GM12878 (cell line): Measurements from ENCODE around the gene SNX30. TPM values are rescaled to one million over a fixed set of nuclear protein-coding genes. Genes with fewer than 3 reads are reported as not detected.

Experiments
- ATAC-seq: fragments of 200-7000 bp; cut with Tn5 transposase; 3 replicates; pipeline ENCODE4 v1.9.1; 2020; ENCODE audit warnings: mild to moderate bottlenecking, moderate library complexity
- BruUV-seq: library from RNA; stranded (reverse); fragments of 400-500 nt; replicated peaks from 2 replicates; lab custom pipeline; 2021; lab: Mats Ljungman, UMichigan
- CTCF ChIA-PET: fragments of 300-600 bp; sonication (Branson Sonifier 250); formaldehyde crosslinking; extraction: SDS; loops from one replicate; lab custom pipeline; 2021; ENCODE audit warnings: inconsistent platforms; lab: Yijun Ruan, JAX
- POLR2A ChIA-PET: fragments of 350-600 bp; formaldehyde crosslinking; extraction: SDS; loops from one replicate; lab custom pipeline; 2021; ENCODE audit warnings: inconsistent platforms; lab: Charles Lee
- RAD21 ChIA-PET: fragments of 300-600 bp; sonication (Branson Sonifier 250); formaldehyde crosslinking; loops from one replicate; lab custom pipeline; 2023; ENCODE audit warnings: antibody characterized with exemption; ENCODE audit not compliant: unreplicated experiment; lab: Charles Lee
- SMC1A ChIA-PET: fragments of 300-600 bp; sonication (Branson Sonifier 250); formaldehyde crosslinking; loops from one replicate; lab custom pipeline; 2023; ENCODE audit not compliant: unreplicated experiment, uncharacterized antibody; lab: Charles Lee
- DNase-seq: peaks from one replicate; pipeline ENCODE4 v3.0.0-alpha.2; 2011; ENCODE audit warnings: low read depth, low spot score
- FAIRE-seq: peaks from 3 replicates; lab custom pipeline; 2011; peaks lifted over from hg19 to GRCh38; lab: Jason Lieb, UNC
- H2AFZ ChIP-seq: 2 replicates; pipeline ENCODE4 v1.6.0; 2011; ENCODE audit warnings: low read depth, low read length, control low read depth; ENCODE audit not compliant: control insufficient read depth
- H3K27ac ChIP-seq: 2 replicates; pipeline ENCODE4 v1.5.1; 2011; ENCODE audit warnings: control low read depth; ENCODE audit not compliant: control insufficient read depth, insufficient read depth
- H3K27me3 ChIP-seq, 2 experiments: replicated peaks in 1 of 2; 2 replicates each; pipeline versions ENCODE4 v1.6.0 to v1.6.1; 2011; ENCODE audit warnings: low read length in 1 of 2; ENCODE audit not compliant: control insufficient read depth in 2 of 2, insufficient read depth in 2 of 2
- H3K36me3 ChIP-seq, 2 experiments: 2 replicates each; pipeline ENCODE4 v1.5.1; 2011; ENCODE audit warnings: low read length in 1 of 2; ENCODE audit not compliant: control insufficient read depth in 2 of 2, insufficient read depth in 2 of 2
- H3K4me1 ChIP-seq: 2 replicates; pipeline ENCODE4 v1.6.1; 2011; ENCODE audit warnings: mild to moderate bottlenecking, low read length, moderate library complexity, mixed read lengths; ENCODE audit not compliant: control insufficient read depth, insufficient read depth
- H3K4me2 ChIP-seq: 2 replicates; pipeline ENCODE4 v1.6.0; 2011; ENCODE audit warnings: control low read depth; ENCODE audit not compliant: control insufficient read depth, insufficient read depth
- H3K4me3 ChIP-seq: fragments of 200-600 bp; sonication (generic); 2 replicates; pipeline ENCODE4 v1.5.1; 2016
- H3K79me2 ChIP-seq: 2 replicates; pipeline ENCODE4 v1.6.0; 2011; ENCODE audit warnings: low read length; ENCODE audit not compliant: control insufficient read depth, insufficient read depth
- H3K9ac ChIP-seq: 2 replicates; pipeline ENCODE4 v1.8.0; 2011; ENCODE audit warnings: low read length, control low read depth, mixed read lengths; ENCODE audit not compliant: control insufficient read depth, insufficient read depth
- H3K9me3 ChIP-seq: replicated peaks from 3 replicates; pipeline ENCODE4 v1.5.1; 2011; ENCODE audit warnings: mild to moderate bottlenecking, low read length; ENCODE audit not compliant: control insufficient read depth, insufficient read depth
- H4K20me1 ChIP-seq: 2 replicates; pipeline ENCODE4 v1.6.0; 2011; ENCODE audit not compliant: control insufficient read depth, insufficient read depth
- BCL3 ChIP-seq: IDR thresholded peaks from 2 replicates; pipeline ENCODE4 v1.6.1; 2011; ENCODE audit warnings: borderline replicate concordance, low read depth, mild to moderate bottlenecking, moderate library complexity, low read length; ENCODE audit not compliant: insufficient read depth, poor library complexity, severe bottlenecking
- CBX5 ChIP-seq: sonication (generic); IDR thresholded peaks from 2 replicates; pipeline ENCODE4 v1.6.1; 2016; ENCODE audit warnings: low read depth, moderate library complexity, mild to moderate bottlenecking, inconsistent platforms
- EED ChIP-seq: sonication (generic); IDR thresholded peaks from 2 replicates; pipeline ENCODE4 v1.6.1; 2016; ENCODE audit warnings: antibody characterized with exemption, low read depth
- EGR1 ChIP-seq, 2 experiments: IDR thresholded peaks; 1 replicate in 1 of 2; 2 replicates in 1 of 2; pipeline ENCODE4 v1.6.1; 2011 to 2012; ENCODE audit warnings: low read depth in 2 of 2, low read length in 2 of 2, borderline replicate concordance in 1 of 2, mild to moderate bottlenecking in 1 of 2, moderate library complexity in 1 of 2
- NFYB ChIP-seq: IDR thresholded peaks from 2 replicates; pipeline ENCODE4 v1.6.1; 2011; ENCODE audit warnings: low read depth, mild to moderate bottlenecking, low read length, improper control_type of control experiment, moderate library complexity; ENCODE audit not compliant: insufficient read depth
- RCOR1 ChIP-seq: conservative IDR thresholded peaks from 2 replicates; pipeline ENCODE4 v1.6.1; 2012; ENCODE audit warnings: low read depth, low read length, improper control_type of control experiment
- SMAD5 ChIP-seq: IDR thresholded peaks from 2 replicates; pipeline ENCODE4 v1.6.1; 2016; ENCODE audit warnings: antibody characterized with exemption, low read depth
- SPI1 ChIP-seq: IDR thresholded peaks from 2 replicates; pipeline ENCODE4 v1.6.1; 2011; ENCODE audit warnings: low read depth, mild to moderate bottlenecking, low read length, moderate library complexity, borderline replicate concordance; ENCODE audit not compliant: insufficient read depth
- STAT3 ChIP-seq: IDR thresholded peaks from 2 replicates; pipeline ENCODE4 v1.6.1; 2011; ENCODE audit warnings: low read depth, low read length, improper control_type of control experiment
- ZNF24 ChIP-seq: fragments of 450-650 bp; IDR thresholded peaks from 2 replicates; pipeline ENCODE4 v1.6.1; 2017; ENCODE audit warnings: antibody characterized with exemption, mild to moderate bottlenecking
- WGBS: methylation state at CpG from one replicate; pipeline ENCODE4 v1.1.6; 2016; ENCODE audit warnings: low lambda C conversion rate; ENCODE audit not compliant: insufficient replicate concordance, insufficient coverage; ENCODE audit errors: missing lambda C conversion rate; 5-methylcytosine and 5-hydroxymethylcytosine counted together
- in situ Hi-C: fragments of 300-500 bp; cut with MboI; formaldehyde crosslinking; loops from 9 replicates; pipeline ENCODE4 v1.14.3; 2018; ENCODE audit warnings: mixed read lengths
- intact Hi-C: fragments of 100-400 bp; cut with micrococcal nuclease; formaldehyde crosslinking; loops from one replicate; pipeline ENCODE4 v1.14.2; 2022; ENCODE audit not compliant: unreplicated experiment
- polyA plus RNA-seq, 11 experiments: library from polyadenylated mRNA; depleted of rRNA in 4 of 11; unstranded in 6 of 11; stranded (reverse) in 5 of 11; fragments of >200 nt; fragmentation: Nextera tagmentation in 4 of 11; fragmentation: Illumina TruSeq in 1 of 11; extraction: Ambion mirVana in 4 of 11; extraction: Trizol in 1 of 11; gene quantifications; 1 replicate in 1 of 11; 2 replicates in 10 of 11; pipeline versions ENCODE4 v1.2.1 to v1.2.3, GENCODE V29; 2011 to 2016; ENCODE audit warnings: inconsistent platforms in 2 of 11, missing spikeins in 2 of 11, low read depth in 1 of 11
- total RNA-seq, 4 experiments: library from RNA; depleted of rRNA in 3 of 4; stranded (reverse); fragments of >200 nt in 3 of 4; fragmentation: Illumina TruSeq in 1 of 4; extraction: Trizol in 1 of 4; gene quantifications; 2 replicates each; pipeline versions ENCODE4 v1.2.1 to v1.2.3, GENCODE V29; 2013 to 2021
- TF ChIP-seq, protein P1 (sequence below): IDR thresholded peaks from 2 replicates; pipeline ENCODE4 v1.6.1; 2011; ENCODE audit warnings: mild to moderate bottlenecking, low read depth, low read length, moderate library complexity; ENCODE audit not compliant: insufficient replicate concordance
- TF ChIP-seq, protein P2 (sequence below): fragments of 150-350 bp; IDR thresholded peaks from 2 replicates; pipeline ENCODE4 v1.6.1; 2014; ENCODE audit warnings: mild to moderate bottlenecking, low read depth, low read length

SNX30 gene
- total and polyA plus RNA-seq, 10 of the 15 experiments (the other 5 are each of a cell fraction or from before 2014, with no cell fraction given) = 0.53 to 4.0 (median 1.5) TPM

DNA sequence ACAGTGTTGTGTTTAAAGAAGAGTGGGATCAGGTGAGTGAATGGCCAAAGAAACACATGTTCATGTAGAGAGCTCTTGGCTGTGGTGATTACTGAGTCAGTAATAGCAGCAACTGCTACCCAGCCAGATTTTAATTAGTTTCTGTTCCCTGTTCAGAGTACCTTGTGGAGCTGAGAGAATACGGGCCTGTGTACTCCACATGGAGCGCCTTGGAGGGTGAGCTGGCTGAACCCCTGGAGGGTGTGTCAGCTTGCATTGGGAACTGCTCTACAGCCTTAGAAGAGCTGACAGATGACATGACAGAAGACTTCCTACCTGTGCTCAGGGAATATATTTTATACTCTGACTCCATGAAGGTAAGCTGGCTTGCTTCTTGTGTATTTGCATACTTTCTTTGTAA, 87.8 kb downstream of the SNX30 start:
- FAIRE-seq = no peak
- no peak overlapping the region for H3K4me2 ChIP-seq
- no peak overlapping the region for H3K27ac ChIP-seq
- TF ChIP-seq ZNF24 (no peak), RCOR1 (no peak)
- no peaks in the 10 kb centered on the region for H3K36me3 ChIP-seq
- CTCF ChIA-PET = interaction anchor here (1.0 to 9.1 kb wide), 3 partner anchors 41 to 274 kb away, joined by 3 to 138 read pairs (median 3); no protein-coding TSS in a partner anchor
- no peaks in the 10 kb centered on the region; the same call in 1 of the 2 replicates for H4K20me1 ChIP-seq
- POLR2A ChIA-PET = interaction anchor here (0.6 kb wide), 1 partner anchor 350 kb away, joined by 4 read pairs; no protein-coding TSS in a partner anchor
- in situ Hi-C loops = no loop called here
- no peak overlapping the region for H3K9ac ChIP-seq
- WGBS = 83% methylated on average over 2 of the region's 2 CpGs
- no peaks in the 10 kb centered on the region for H3K9me3 ChIP-seq
- no peaks in the 10 kb centered on the region; a peak in 1 of 4 replicates for H3K27me3 ChIP-seq
- H3K79me2 ChIP-seq = no peaks in the 10 kb centered on the region
- H3K4me1 ChIP-seq = no peaks in the 10 kb centered on the region
- RAD21 ChIA-PET = interaction anchor here (1.6 kb wide), 1 partner anchor 65 kb away, joined by 5 read pairs; no protein-coding TSS in a partner anchor
- H3K4me3 ChIP-seq = no peak overlapping the region
- BruUV-seq = no TSS peak
- DNase-seq = no peak
- peak; percentile 36; the same call in 2 of the 3 replicates for ATAC-seq
- SMC1A ChIA-PET = interaction anchor here (1.4 kb wide), 1 partner anchor 64 kb away, joined by 6 read pairs; no protein-coding TSS in a partner anchor
- no peak overlapping the region for H2AFZ ChIP-seq
- intact Hi-C loops = no loop called here

GRCh38 chr9:112839331-112839730, 88.8 kb downstream of the SNX30 start:
- ChIA-PET RAD21 (interaction anchor here (1.6 kb wide), 1 partner anchor 64 kb away, joined by 5 read pairs; no protein-coding TSS in a partner anchor), SMC1A (no interaction called here), POLR2A (no interaction called here), CTCF (interaction anchor here (0.7 to 9.1 kb wide), 3 partner anchors 40 to 161 kb away, joined by 3 to 138 read pairs (median 3); no protein-coding TSS in a partner anchor)
- no peak overlapping the region for H3K4me3 ChIP-seq
- H3K27ac ChIP-seq = no peak overlapping the region
- no peak for ATAC-seq
- no peaks in the 10 kb centered on the region; a peak in 1 of 4 replicates for H3K27me3 ChIP-seq
- H3K4me2 ChIP-seq = no peak overlapping the region
- no peaks in the 10 kb centered on the region for H3K36me3 ChIP-seq
- no peak for FAIRE-seq
- no peaks in the 10 kb centered on the region for H3K9me3 ChIP-seq
- no peaks in the 10 kb centered on the region for H3K79me2 ChIP-seq
- WGBS = 72% methylated on average over 8 of the region's 8 CpGs
- in situ Hi-C loops (no loop called here), intact Hi-C loops (no loop called here)
- H3K4me1 ChIP-seq = no peaks in the 10 kb centered on the region
- no TSS peak for BruUV-seq
- H4K20me1 ChIP-seq = no peaks in the 10 kb centered on the region; the same call in 1 of the 2 replicates
- DNase-seq = no peak
- no peak overlapping the region for H3K9ac ChIP-seq
- no peak overlapping the region for H2AFZ ChIP-seq
- TF ChIP-seq EED (no peak), SPI1 (no peak), BCL3 (no peak), STAT3 (no peak), CBX5 (no peak), SMAD5 (no peak), EGR1 (IDR thresholded peaks at IDR 0.05; ENCODE audit: borderline replicate concordance in 1 of 2, low read depth in 2 of 2, low read length in 2 of 2) (no peak), ZNF24 (no peak), NFYB (no peak)
- TF ChIP-seq, protein P1, sequence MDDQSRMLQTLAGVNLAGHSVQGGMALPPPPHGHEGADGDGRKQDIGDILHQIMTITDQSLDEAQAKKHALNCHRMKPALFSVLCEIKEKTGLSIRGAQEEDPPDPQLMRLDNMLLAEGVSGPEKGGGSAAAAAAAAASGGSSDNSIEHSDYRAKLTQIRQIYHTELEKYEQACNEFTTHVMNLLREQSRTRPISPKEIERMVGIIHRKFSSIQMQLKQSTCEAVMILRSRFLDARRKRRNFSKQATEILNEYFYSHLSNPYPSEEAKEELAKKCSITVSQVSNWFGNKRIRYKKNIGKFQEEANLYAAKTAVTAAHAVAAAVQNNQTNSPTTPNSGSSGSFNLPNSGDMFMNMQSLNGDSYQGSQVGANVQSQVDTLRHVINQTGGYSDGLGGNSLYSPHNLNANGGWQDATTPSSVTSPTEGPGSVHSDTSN = no peak
- TF ChIP-seq, protein P2, sequence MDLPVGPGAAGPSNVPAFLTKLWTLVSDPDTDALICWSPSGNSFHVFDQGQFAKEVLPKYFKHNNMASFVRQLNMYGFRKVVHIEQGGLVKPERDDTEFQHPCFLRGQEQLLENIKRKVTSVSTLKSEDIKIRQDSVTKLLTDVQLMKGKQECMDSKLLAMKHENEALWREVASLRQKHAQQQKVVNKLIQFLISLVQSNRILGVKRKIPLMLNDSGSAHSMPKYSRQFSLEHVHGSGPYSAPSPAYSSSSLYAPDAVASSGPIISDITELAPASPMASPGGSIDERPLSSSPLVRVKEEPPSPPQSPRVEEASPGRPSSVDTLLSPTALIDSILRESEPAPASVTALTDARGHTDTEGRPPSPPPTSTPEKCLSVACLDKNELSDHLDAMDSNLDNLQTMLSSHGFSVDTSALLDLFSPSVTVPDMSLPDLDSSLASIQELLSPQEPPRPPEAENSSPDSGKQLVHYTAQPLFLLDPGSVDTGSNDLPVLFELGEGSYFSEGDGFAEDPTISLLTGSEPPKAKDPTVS = no peak
